Tibial nerve (tissue), 4 donors: Measurements from ENCODE around the gene NDUFV1. TPM values are rescaled to one million over a fixed set of nuclear protein-coding genes. Genes with fewer than 3 reads are reported as not detected.
"Not testable (repeated sequence)": the region's sequence is repeated elsewhere in the genome, so short reads cannot be mapped to it uniquely, and the experiment has no call there.

Experiments used
- DNase-seq, 2 donors: peaks; one replicate each; pipeline ENCODE4 v3.0.0-alpha.2; 2019; ENCODE audit warnings: low spot score in 2 of 2
- H3K27ac ChIP-seq, 4 donors: fragments of 200-600 bp; sonication (generic) in 3 of 4; one replicate each; pipeline ENCODE4 v1.5.1; 2017 to 2019; ENCODE audit warnings: mild to moderate bottlenecking in 1 of 4
- H3K27me3 ChIP-seq, 2 donors: fragments of 200-600 bp; sonication (generic) in 1 of 2; one replicate each; pipeline versions ENCODE4 v1.5.1 to v1.6.0; 2017 to 2019
- H3K36me3 ChIP-seq, 3 donors: fragments of 200-600 bp; sonication (generic); one replicate each; pipeline ENCODE4 v1.5.1; 2018 to 2019
- H3K4me1 ChIP-seq, 4 donors: fragments of 200-600 bp; sonication (generic) in 3 of 4; one replicate each; pipeline ENCODE4 v1.5.1; 2017 to 2019
- H3K4me3 ChIP-seq, 4 donors: fragments of 200-600 bp; sonication (generic) in 3 of 4; one replicate each; pipeline ENCODE4 v1.5.1; 2017 to 2019; ENCODE audit warnings: mild to moderate bottlenecking in 1 of 4, moderate library complexity in 1 of 4
- H3K9me3 ChIP-seq, 4 donors: fragments of 200-600 bp; sonication (generic) in 3 of 4; one replicate each; pipeline ENCODE4 v1.5.1; 2017 to 2019
- EP300 ChIP-seq, 2 donors: sonication (generic); formaldehyde crosslinking; IDR thresholded peaks; one replicate each; pipeline ENCODE4 v1.6.1; 2017; ENCODE audit warnings: antibody characterized with exemption in 2 of 2, mild to moderate bottlenecking in 1 of 2
- POLR2A ChIP-seq, 2 donors: fragments of 450-650 bp; IDR thresholded peaks; one replicate each; pipeline ENCODE4 v1.6.1; 2017; ENCODE audit warnings: antibody characterized with exemption in 2 of 2, mild to moderate bottlenecking in 2 of 2, moderate library complexity in 2 of 2
- WGBS, 2 donors: methylation state at CpG; one replicate each; pipeline ENCODE4 v1.1.5; 2018; 5-methylcytosine and 5-hydroxymethylcytosine counted together
- total RNA-seq, 4 donors: library from RNA; depleted of rRNA; stranded (reverse); fragments of >200 nt; gene quantifications; one replicate each; pipeline ENCODE4 v1.1.0, GENCODE V29; 2016
- TF ChIP-seq, protein P1 (sequence below), 5 experiments: fragments of 200-600 bp in 3 of 5; fragments of 450-650 bp in 2 of 5; sonication (generic) in 3 of 5; IDR thresholded peaks; one replicate each; pipeline ENCODE4 v1.5.1; 2016 to 2019; ENCODE audit warnings: antibody characterized with exemption in 5 of 5, mild to moderate bottlenecking in 3 of 5, moderate library complexity in 2 of 5

Gene NDUFV1
- total RNA-seq, 4 donors from 2014 or later, result 282 to 357 (median 323) TPM

DNA sequence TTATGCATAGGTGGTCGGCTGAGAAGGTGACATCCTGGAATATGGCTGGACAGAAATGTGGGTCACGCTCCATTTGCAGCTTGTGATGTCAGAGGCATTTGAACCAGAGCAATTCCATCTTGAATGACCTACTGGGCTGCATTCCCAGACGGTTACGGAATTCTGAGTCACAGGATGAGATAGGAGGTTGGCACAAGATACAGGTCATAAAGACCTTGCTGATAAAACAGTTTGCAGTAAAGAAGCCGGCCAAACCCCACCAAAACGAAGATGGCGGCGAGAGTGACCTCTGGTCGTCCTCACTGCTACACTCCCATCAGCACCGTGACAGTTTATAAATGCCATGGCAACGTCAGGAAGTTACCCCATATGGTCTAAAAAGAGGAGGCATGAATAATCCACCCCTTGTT, 43.0 kb upstream of the NDUFV1 start:
- not testable (repeated sequence) for H3K27me3 ChIP-seq, H3K36me3 ChIP-seq, H3K27ac ChIP-seq, H3K4me1 ChIP-seq, H3K4me3 ChIP-seq, H3K9me3 ChIP-seq
- 49 to 59% methylated on average over 11 of the region's 11 CpGs for WGBS, 2 donors
- peak in 1 of 2 donors; percentile 24 for TF ChIP-seq EP300 (IDR thresholded peaks at IDR 0.05)
- peak in 1 of 2 donors; percentile 33 for DNase-seq

DNA sequence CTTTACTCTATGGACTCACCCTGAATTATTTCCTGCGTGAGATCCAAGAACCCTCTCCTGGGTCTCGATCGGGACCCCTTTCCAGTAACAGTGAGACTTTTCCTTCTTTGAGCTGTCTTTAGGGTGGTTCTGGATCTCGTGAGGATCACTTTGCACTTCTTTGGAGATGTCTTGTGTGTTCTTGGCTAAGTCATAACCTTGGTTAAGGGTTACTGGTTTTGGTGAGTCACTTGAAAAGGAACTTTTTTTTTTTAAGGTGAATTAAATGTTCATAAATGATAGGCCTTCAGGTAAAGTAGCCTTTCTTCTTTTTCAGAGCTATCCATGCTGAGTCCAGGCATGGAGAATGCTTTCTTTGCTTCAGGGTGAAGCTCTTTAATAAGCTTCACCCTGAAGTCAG, 42.5 kb upstream of the NDUFV1 start:
- TF ChIP-seq, protein P1, sequence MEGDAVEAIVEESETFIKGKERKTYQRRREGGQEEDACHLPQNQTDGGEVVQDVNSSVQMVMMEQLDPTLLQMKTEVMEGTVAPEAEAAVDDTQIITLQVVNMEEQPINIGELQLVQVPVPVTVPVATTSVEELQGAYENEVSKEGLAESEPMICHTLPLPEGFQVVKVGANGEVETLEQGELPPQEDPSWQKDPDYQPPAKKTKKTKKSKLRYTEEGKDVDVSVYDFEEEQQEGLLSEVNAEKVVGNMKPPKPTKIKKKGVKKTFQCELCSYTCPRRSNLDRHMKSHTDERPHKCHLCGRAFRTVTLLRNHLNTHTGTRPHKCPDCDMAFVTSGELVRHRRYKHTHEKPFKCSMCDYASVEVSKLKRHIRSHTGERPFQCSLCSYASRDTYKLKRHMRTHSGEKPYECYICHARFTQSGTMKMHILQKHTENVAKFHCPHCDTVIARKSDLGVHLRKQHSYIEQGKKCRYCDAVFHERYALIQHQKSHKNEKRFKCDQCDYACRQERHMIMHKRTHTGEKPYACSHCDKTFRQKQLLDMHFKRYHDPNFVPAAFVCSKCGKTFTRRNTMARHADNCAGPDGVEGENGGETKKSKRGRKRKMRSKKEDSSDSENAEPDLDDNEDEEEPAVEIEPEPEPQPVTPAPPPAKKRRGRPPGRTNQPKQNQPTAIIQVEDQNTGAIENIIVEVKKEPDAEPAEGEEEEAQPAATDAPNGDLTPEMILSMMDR (IDR thresholded peaks at IDR 0.05), result no peak
- TF ChIP-seq POLR2A (IDR thresholded peaks at IDR 0.05), result no peak
- TF ChIP-seq EP300 (IDR thresholded peaks at IDR 0.05), result no peak
- Histone ChIP-seq H3K9me3 (no peaks in the 10 kb centered on the region), H3K4me1 (peaks cover 0 to 8% (median 0%) of the 10 kb centered on the region in 4 donors), H3K36me3 (no peaks in the 10 kb centered on the region), H3K27ac (no peak overlapping the region), H3K4me3 (no peak overlapping the region), H3K27me3 (no peaks in the 10 kb centered on the region)
- DNase-seq, result no peak
- WGBS, 2 donors, result 88 to 91% methylated on average over 4 of the region's 4 CpGs

DNA sequence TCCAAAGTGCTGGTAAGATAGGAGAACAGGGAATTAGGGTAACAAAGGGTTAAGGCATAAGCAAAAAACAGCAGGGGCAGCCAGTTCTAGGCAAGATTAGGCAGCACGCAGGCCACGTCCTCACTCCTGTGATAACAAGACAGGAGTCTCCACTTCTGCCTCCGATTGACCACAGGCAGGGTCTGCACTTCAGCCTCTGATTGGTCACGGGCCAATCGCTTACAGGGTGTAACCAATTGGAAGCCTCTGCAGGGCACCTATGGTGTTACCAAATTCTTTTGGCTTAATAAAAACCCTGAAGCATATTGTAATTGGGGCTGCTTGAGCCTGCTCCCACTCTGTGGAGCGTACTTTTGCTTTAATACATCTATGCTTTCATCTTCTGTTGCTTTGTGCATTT, 35.3 kb upstream of the NDUFV1 start:
- no peaks in the 10 kb centered on the region for H3K36me3 ChIP-seq
- TF ChIP-seq, protein P1 (IDR thresholded peaks at IDR 0.05), result no peak
- no peak for TF ChIP-seq EP300 (IDR thresholded peaks at IDR 0.05)
- no peak for TF ChIP-seq POLR2A (IDR thresholded peaks at IDR 0.05)
- H3K27ac ChIP-seq, result no peak overlapping the region
- H3K4me3 ChIP-seq, result no peak overlapping the region
- 53 to 55% methylated on average over 6 of the region's 6 CpGs for WGBS, 2 donors
- DNase-seq, result no peak
- no peaks in the 10 kb centered on the region for H3K9me3 ChIP-seq
- H3K4me1 ChIP-seq, result peaks cover 0 to 4% (median 0%) of the 10 kb centered on the region in 4 donors
- H3K27me3 ChIP-seq, result no peaks in the 10 kb centered on the region

GRCh38 chr11:67572305-67572704, 34.4 kb upstream of the NDUFV1 start:
- no peak for DNase-seq
- TF ChIP-seq, protein P1 (IDR thresholded peaks at IDR 0.05), result no peak
- TF ChIP-seq POLR2A (IDR thresholded peaks at IDR 0.05) (no peak), EP300 (IDR thresholded peaks at IDR 0.05) (no peak)
- 21 to 27% methylated on average over 5 of the region's 5 CpGs for WGBS, 2 donors
- Histone ChIP-seq H3K27ac (no peak overlapping the region), H3K4me1 (peaks cover 0 to 4% (median 0%) of the 10 kb centered on the region in 4 donors), H3K4me3 (no peak overlapping the region), H3K27me3 (peaks cover 0 to 3% of the 10 kb centered on the region in 2 donors), H3K36me3 (no peaks in the 10 kb centered on the region), H3K9me3 (no peaks in the 10 kb centered on the region)

- Histone ChIP-seq H3K4me3 (no peak overlapping the region), H3K36me3 (no peaks in the 10 kb centered on the region), H3K4me1 (peaks cover 0 to 4% (median 0%) of the 10 kb centered on the region in 4 donors), H3K27me3 (peaks cover 0 to 5% of the 10 kb centered on the region in 2 donors), H3K9me3 (no peaks in the 10 kb centered on the region), H3K27ac (no peak overlapping the region)
- TF ChIP-seq, protein P1 (IDR thresholded peaks at IDR 0.05), result peak; percentile 55 to 76 (median 67)
- TF ChIP-seq POLR2A (IDR thresholded peaks at IDR 0.05) (no peak), EP300 (IDR thresholded peaks at IDR 0.05) (no peak)
- DNase-seq, result peak in 1 of 2 donors; percentile 31
- WGBS, 2 donors, result 59 to 62% methylated on average over 21 of the region's 21 CpGs
These were observed 33.9 kb upstream of the NDUFV1 start for GRCh38 chr11:67572747-67573419.
